Endothelial cell of umbilical vein (primary cell): ENCODE measurements around the gene SFXN4. TPM values are rescaled to one million over a fixed set of nuclear protein-coding genes. Genes with fewer than 3 reads are reported as not detected.

Source experiments
- BruUV-seq: library from RNA; stranded (reverse); fragments of 400-500 nt; replicated peaks from 2 replicates; lab custom pipeline; 2021; lab: Mats Ljungman, UMichigan
- CTCF ChIA-PET: fragments of 300-600, 350-600 bp; sonication (Branson Sonifier 250); formaldehyde crosslinking; loops from one replicate; lab custom pipeline; 2021; ENCODE audit warnings: antibody characterized with exemption, inconsistent platforms; lab: Charles Lee
- POLR2A ChIA-PET: fragments of 300-600, 350-600 bp; sonication (Branson Sonifier 250); formaldehyde crosslinking; loops from one replicate; lab custom pipeline; 2021; ENCODE audit warnings: antibody characterized with exemption, inconsistent platforms; lab: Charles Lee
- DNase-seq: peaks from one replicate; pipeline ENCODE4 v3.0.0-alpha.2; 2011; ENCODE audit warnings: low read depth, low spot score
- FAIRE-seq: peaks from 2 replicates; lab custom pipeline; 2011; peaks lifted over from hg19 to GRCh38; lab: Jason Lieb, UNC
- H2AFZ ChIP-seq: 2 replicates; pipeline ENCODE4 v1.6.0; 2012; ENCODE audit warnings: low read depth, low read length, control low read depth, inconsistent platforms
- H3K27ac ChIP-seq: 2 replicates; pipeline ENCODE4 v1.5.1; 2011; ENCODE audit warnings: low read depth, mild to moderate bottlenecking, control low read depth, low read length, moderate library complexity; ENCODE audit not compliant: insufficient read depth
- H3K27me3 ChIP-seq, 2 experiments: 2 replicates each; pipeline versions ENCODE4 v1.6.0 to v1.6.1; 2011; ENCODE audit warnings: low read length in 2 of 2, mixed read lengths in 1 of 2; ENCODE audit not compliant: control insufficient read depth in 2 of 2, insufficient read depth in 2 of 2
- H3K36me3 ChIP-seq, 2 experiments: 2 replicates in 1 of 2; 3 replicates in 1 of 2; pipeline ENCODE4 v1.5.1; 2011; ENCODE audit warnings: low read length in 2 of 2, mild to moderate bottlenecking in 1 of 2, moderate library complexity in 1 of 2; ENCODE audit not compliant: control insufficient read depth in 2 of 2, insufficient read depth in 2 of 2; ENCODE audit errors: extremely low read depth in 1 of 2
- H3K4me1 ChIP-seq: 3 replicates; pipeline ENCODE4 v1.5.1; 2011; ENCODE audit warnings: mild to moderate bottlenecking, low read length; ENCODE audit not compliant: control insufficient read depth, insufficient read depth; ENCODE audit errors: extremely low read depth
- H3K4me2 ChIP-seq: 2 replicates; pipeline ENCODE4 v1.6.1; 2011; ENCODE audit warnings: low read length, control low read depth, mixed read lengths; ENCODE audit not compliant: insufficient read depth
- H3K4me3 ChIP-seq, 3 experiments: fragments of 200-600 bp in 1 of 3; sonication (generic), shearing (Covaris generic) in 1 of 3; replicated peaks in 1 of 3; 2 replicates each; pipeline ENCODE4 v1.5.1; 2011 to 2016; ENCODE audit warnings: control low read depth in 3 of 3, low read length in 3 of 3, mild to moderate bottlenecking in 2 of 3, inconsistent platforms in 1 of 3, low read depth in 1 of 3, moderate library complexity in 1 of 3; ENCODE audit not compliant: insufficient read depth in 1 of 3
- H3K79me2 ChIP-seq: 2 replicates; pipeline ENCODE4 v1.6.0; 2012; ENCODE audit warnings: low read length, inconsistent platforms; ENCODE audit not compliant: control insufficient read depth, insufficient read depth
- H3K9ac ChIP-seq: replicated peaks from 2 replicates; pipeline ENCODE3; 2011; ENCODE audit warnings: low read length, control low read depth; ENCODE audit not compliant: insufficient read depth; ENCODE audit errors: extremely low read depth
- H3K9me1 ChIP-seq: replicated peaks from 3 replicates; pipeline ENCODE4 v1.6.0; 2011; ENCODE audit warnings: mild to moderate bottlenecking, low read length; ENCODE audit not compliant: control insufficient read depth, insufficient read depth; ENCODE audit errors: extremely low read depth
- H3K9me3 ChIP-seq: replicated peaks from 2 replicates; pipeline ENCODE4 v1.5.1; 2012; ENCODE audit warnings: low read length, inconsistent platforms; ENCODE audit not compliant: control insufficient read depth, insufficient read depth
- H4K20me1 ChIP-seq: replicated peaks from 2 replicates; pipeline ENCODE3; 2011; ENCODE audit warnings: mild to moderate bottlenecking, low read length; ENCODE audit not compliant: control insufficient read depth, insufficient read depth; ENCODE audit errors: extremely low read depth
- FOS ChIP-seq: IDR thresholded peaks from 2 replicates; pipeline ENCODE4 v1.6.1; 2011; ENCODE audit warnings: mild to moderate bottlenecking, low read length, moderate library complexity, borderline replicate concordance; ENCODE audit not compliant: insufficient read depth
- MYC ChIP-seq: IDR thresholded peaks from one replicate; pipeline ENCODE4 v1.6.1; 2011; ENCODE audit warnings: mild to moderate bottlenecking, low read depth, low read length
- POLR2A ChIP-seq: IDR thresholded peaks from 2 replicates; pipeline ENCODE4 v1.6.1; 2012; ENCODE audit warnings: low read depth, mild to moderate bottlenecking, control low read depth, low read length
- POLR2AphosphoS5 ChIP-seq: IDR thresholded peaks from 2 replicates; pipeline ENCODE4 v1.6.1; 2012; ENCODE audit warnings: low read depth, mild to moderate bottlenecking, control low read depth, low read length, moderate library complexity; ENCODE audit not compliant: insufficient read depth
- dilution Hi-C: fragments of 300-500 bp; cut with MboI; formaldehyde crosslinking; loops from one replicate; pipeline ENCODE4 v1.15.0; 2019; ENCODE audit warnings: low sequenced_read_pairs; ENCODE audit not compliant: extremely low pct_ligation_motif_present
- intact Hi-C: fragments of 100-400 bp; cut with micrococcal nuclease; formaldehyde crosslinking; loops from one replicate; pipeline ENCODE4 v1.10.0; 2022
- polyA plus RNA-seq, 4 experiments: library from polyadenylated mRNA; depleted of rRNA in 3 of 4; stranded (reverse) in 3 of 4; unstranded in 1 of 4; fragments of >200 nt; gene quantifications; 2 replicates each; pipeline versions ENCODE4 v1.2.1 to v1.2.3, GENCODE V29; 2011 to 2012; ENCODE audit warnings: missing spikeins in 1 of 4
- total RNA-seq: library from RNA; stranded (reverse); gene quantifications from 2 replicates; pipeline ENCODE4 v1.2.3, GENCODE V29; 2021

Gene SFXN4
- total and polyA plus RNA-seq, 2 donors (not counting 3 experiments of a cell fraction or from before 2014, with no cell fraction given) = 11.1 to 14.5 TPM

DNA sequence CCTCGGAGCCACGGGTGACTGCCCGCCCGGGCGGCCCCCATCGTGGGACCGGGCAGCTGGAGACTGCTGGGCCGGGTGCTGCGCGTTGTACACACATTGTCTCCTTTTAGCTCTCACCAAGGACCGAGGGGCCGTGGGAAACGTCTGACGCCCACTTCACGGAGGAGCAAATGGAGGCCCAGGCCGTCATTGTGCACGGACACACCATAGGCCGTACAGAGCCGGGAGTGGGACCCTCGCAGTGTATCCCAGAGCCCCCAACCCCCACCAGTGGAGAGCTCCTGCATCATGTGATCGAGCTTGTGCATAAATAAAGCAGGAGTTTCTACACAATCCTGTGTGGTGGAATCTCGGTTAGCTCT, 60.9 kb downstream of the SFXN4 start:
- POLR2A ChIA-PET = interaction anchor here (0.6 to 1.2 kb wide), 3 partner anchors 29 to 768 kb away, joined by 3 to 5 read pairs (median 4); partner anchors contain the start of gene MCMBP
- Histone ChIP-seq H3K9me1 (no peaks in the 10 kb centered on the region), H3K4me2 (peak overlapping the region; percentile 39)

DNA sequence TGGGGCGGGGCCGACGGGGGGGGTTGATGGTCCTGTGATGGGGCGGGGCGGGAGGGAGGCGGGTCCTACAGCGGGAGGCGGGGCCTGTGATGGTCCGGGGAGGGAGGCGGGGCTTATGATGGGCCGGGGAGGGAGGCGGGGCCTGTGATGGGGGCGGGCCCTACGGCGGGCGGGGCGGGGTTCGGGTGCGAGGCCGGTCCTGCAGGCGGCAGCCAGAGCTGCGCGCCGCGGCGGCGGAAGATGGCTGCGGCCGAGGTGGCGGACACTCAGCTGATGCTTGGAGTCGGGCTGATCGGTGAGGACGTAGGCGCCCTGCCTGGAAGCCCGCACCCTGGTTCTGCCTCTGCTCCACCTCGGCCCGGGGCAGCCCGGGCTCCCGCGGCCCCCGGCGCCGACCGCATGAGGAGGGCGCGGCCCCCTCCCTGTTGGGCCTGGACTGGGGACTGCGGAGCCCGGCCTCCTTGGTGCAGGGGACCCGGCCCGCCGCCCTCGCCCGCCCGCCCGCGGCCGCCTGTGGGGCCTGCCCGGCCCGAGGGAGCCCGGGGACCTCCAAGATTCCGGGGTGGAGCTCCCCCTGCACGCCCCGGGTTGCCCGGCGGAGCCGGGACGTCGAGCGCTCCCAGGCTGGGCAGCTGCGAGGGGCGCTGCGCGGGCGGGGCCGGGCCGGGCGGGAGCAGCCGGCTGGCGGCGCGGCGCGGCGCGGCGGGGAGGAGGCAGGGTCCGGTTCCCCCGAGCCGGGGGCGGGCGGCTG, 61.4 kb downstream of the SFXN4 start, which contains the start of gene DENND10:
TSS of gene DENND10 (plus strand) at position 211 of the 751 bp plus-strand sequence. CDS start at position 241, 30 bp downstream.
- DNase-seq (peak; percentile 76), FAIRE-seq (peak; percentile 38)
- no peaks in the 10 kb centered on the region for H3K9me1 ChIP-seq
- intact Hi-C loops (loop anchor here (1.0 to 10.0 kb wide), 4 partner anchors 24 to 551 kb away; partner anchors contain the start of genes BAG3, EIF3A, NANOS1 and SFXN4), dilution Hi-C loops (no loop called here)
- peak within 1 kb of the TSS; percentile 86 for H2AFZ ChIP-seq
- CTCF ChIA-PET = interaction anchor here (0.6 to 1.2 kb wide), 5 partner anchors 10 to 439 kb away, joined by 3 to 4 read pairs (median 3); partner anchors contain the start of gene RGS10
- H3K27me3 ChIP-seq = no peaks in the 10 kb centered on the region
- H3K36me3 ChIP-seq = no peaks in the 10 kb centered on the region
- H3K27ac ChIP-seq = no peak within 1 kb of the TSS
- no peaks in the 10 kb centered on the region for H3K9me3 ChIP-seq
- no TSS peak for BruUV-seq
- no peaks in the 10 kb centered on the region for H4K20me1 ChIP-seq
- H3K4me2 ChIP-seq = peak within 1 kb of the TSS; percentile 39
- peak; percentile 90 for TF ChIP-seq POLR2A
- TF ChIP-seq POLR2AphosphoS5 = peak; percentile 88
- no peak for TF ChIP-seq MYC
- peaks cover 22% of the 10 kb centered on the region for H3K4me1 ChIP-seq
- peak within 1 kb of the TSS; percentile 48 for H3K9ac ChIP-seq
- H3K4me3 ChIP-seq = peak within 1 kb of the TSS; percentile 30 to 72 (median 40)
- peaks cover 16% of the 10 kb centered on the region for H3K79me2 ChIP-seq
- POLR2A ChIA-PET = interaction anchor here (0.7 to 1.2 kb wide), 3 partner anchors 15 to 769 kb away, joined by 4 to 5 read pairs (median 5); partner anchors contain the start of gene MCMBP

More for the DNA sequence above, 60.9 kb downstream of the SFXN4 start:
- Histone ChIP-seq H3K79me2 (peaks cover 16% of the 10 kb centered on the region), H3K27ac (no peak overlapping the region), H3K4me1 (peaks cover 22% of the 10 kb centered on the region), H4K20me1 (no peaks in the 10 kb centered on the region), H3K9ac (peak overlapping the region; percentile 1), H3K36me3 (no peaks in the 10 kb centered on the region), H3K4me3 (peak overlapping the region; percentile 6 to 72 (median 24)), H2AFZ (no peak overlapping the region), H3K9me3 (no peaks in the 10 kb centered on the region), H3K27me3 (no peaks in the 10 kb centered on the region)
- dilution Hi-C loops (no loop called here), intact Hi-C loops (loop anchor here (1.0 to 10.0 kb wide), 4 partner anchors 24 to 550 kb away; partner anchors contain the start of genes BAG3, EIF3A, NANOS1 and SFXN4)
- CTCF ChIA-PET = interaction anchor here (0.6 to 1.2 kb wide), 3 partner anchors 11 to 438 kb away, joined by 3 to 4 read pairs (median 3); partner anchors contain the start of gene RGS10
- peak; percentile 70 for FAIRE-seq
- no peak for TF ChIP-seq MYC
- no peak for TF ChIP-seq POLR2AphosphoS5
- TF ChIP-seq FOS = no peak
- DNase-seq = peak; percentile 50
- no TSS peak for BruUV-seq
